PFSK-1 (cell line): ENCODE results near the gene GPR158.

ENCODE experiments used
- POLR2AphosphoS5 ChIP-seq: IDR thresholded peaks from 2 replicates; pipeline ENCODE4 v1.6.1; 2012; ENCODE audit warnings: low read depth, mild to moderate bottlenecking, control low read depth, low read length, moderate library complexity
- SIN3A ChIP-seq: IDR thresholded peaks from 2 replicates; pipeline ENCODE4 v1.6.1; 2012; ENCODE audit warnings: mild to moderate bottlenecking, low read length, moderate library complexity, borderline replicate concordance; ENCODE audit not compliant: insufficient read depth
- TAF1 ChIP-seq: IDR thresholded peaks from 2 replicates; pipeline ENCODE4 v1.6.1; 2012; ENCODE audit warnings: low read length, control low read depth, borderline replicate concordance; ENCODE audit not compliant: insufficient read depth
- TF ChIP-seq, protein P1 (sequence below), 2 experiments: IDR thresholded peaks; 2 replicates each; pipeline versions ENCODE4 v1.6.1 to v1.8.0; 2011 to 2012; ENCODE audit warnings: low read depth in 2 of 2, low read length in 2 of 2, control low read depth in 1 of 2, inconsistent platforms in 1 of 2, mild to moderate bottlenecking in 1 of 2, moderate library complexity in 1 of 2; ENCODE audit not compliant: insufficient read depth in 1 of 2

DNA sequence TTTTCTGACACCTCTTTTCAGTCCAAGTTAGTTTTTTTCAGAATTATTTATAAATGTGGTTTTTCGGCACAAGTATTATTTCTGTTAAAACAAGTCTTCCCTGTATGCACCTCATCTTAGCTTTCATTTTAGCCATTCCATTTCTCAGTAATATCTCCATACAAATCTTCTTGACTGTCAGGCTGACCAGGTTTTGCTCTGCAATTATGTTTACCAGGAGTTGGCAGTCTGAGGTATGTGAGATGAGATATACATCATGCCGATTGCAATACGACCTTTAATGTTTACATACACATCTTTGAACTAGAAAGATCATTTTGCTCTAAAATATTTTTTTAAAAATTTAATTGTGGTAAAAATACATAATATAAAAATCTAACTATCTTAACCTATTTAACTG is 209.8 kb downstream of the GPR158 start:
- TF ChIP-seq POLR2AphosphoS5 (no peak), SIN3A (no peak), TAF1 (no peak)
- TF ChIP-seq, protein P1, sequence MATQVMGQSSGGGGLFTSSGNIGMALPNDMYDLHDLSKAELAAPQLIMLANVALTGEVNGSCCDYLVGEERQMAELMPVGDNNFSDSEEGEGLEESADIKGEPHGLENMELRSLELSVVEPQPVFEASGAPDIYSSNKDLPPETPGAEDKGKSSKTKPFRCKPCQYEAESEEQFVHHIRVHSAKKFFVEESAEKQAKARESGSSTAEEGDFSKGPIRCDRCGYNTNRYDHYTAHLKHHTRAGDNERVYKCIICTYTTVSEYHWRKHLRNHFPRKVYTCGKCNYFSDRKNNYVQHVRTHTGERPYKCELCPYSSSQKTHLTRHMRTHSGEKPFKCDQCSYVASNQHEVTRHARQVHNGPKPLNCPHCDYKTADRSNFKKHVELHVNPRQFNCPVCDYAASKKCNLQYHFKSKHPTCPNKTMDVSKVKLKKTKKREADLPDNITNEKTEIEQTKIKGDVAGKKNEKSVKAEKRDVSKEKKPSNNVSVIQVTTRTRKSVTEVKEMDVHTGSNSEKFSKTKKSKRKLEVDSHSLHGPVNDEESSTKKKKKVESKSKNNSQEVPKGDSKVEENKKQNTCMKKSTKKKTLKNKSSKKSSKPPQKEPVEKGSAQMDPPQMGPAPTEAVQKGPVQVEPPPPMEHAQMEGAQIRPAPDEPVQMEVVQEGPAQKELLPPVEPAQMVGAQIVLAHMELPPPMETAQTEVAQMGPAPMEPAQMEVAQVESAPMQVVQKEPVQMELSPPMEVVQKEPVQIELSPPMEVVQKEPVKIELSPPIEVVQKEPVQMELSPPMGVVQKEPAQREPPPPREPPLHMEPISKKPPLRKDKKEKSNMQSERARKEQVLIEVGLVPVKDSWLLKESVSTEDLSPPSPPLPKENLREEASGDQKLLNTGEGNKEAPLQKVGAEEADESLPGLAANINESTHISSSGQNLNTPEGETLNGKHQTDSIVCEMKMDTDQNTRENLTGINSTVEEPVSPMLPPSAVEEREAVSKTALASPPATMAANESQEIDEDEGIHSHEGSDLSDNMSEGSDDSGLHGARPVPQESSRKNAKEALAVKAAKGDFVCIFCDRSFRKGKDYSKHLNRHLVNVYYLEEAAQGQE (IDR thresholded peaks at IDR 0.05; ENCODE audit: insufficient read depth in 1 of 2, low read depth in 2 of 2, low read length in 2 of 2) = no peak
